Jurkat, Clone E6-1 (cell line): ENCODE measurements around the gene NOVA1. TPM values are rescaled to one million over a fixed set of nuclear protein-coding genes. Genes with fewer than 3 reads are reported as not detected.
A peak's percentile ranks its signal among the peaks of the same experiment; 100 is the strongest.
"Not testable (repeated sequence)": the region's sequence is repeated elsewhere in the genome, so short reads cannot be mapped to it uniquely, and the experiment has no call there.

Source experiments
- DNase-seq: peaks from one replicate; pipeline ENCODE4 v3.0.0-alpha.2; 2011; ENCODE audit warnings: low read depth, low spot score
- H3K4me3 ChIP-seq: 2 replicates; pipeline ENCODE4 v1.5.1; 2011; ENCODE audit warnings: mild to moderate bottlenecking, low read length, control low read depth, moderate library complexity
- polyA plus RNA-seq: library from polyadenylated mRNA; unstranded; fragments of >200 nt; gene quantifications from one replicate; pipeline ENCODE4 v1.2.1, GENCODE V29; 2012; ENCODE audit warnings: missing spikeins; ENCODE audit not compliant: insufficient read length, insufficient read depth

NOVA1 gene, protein sequence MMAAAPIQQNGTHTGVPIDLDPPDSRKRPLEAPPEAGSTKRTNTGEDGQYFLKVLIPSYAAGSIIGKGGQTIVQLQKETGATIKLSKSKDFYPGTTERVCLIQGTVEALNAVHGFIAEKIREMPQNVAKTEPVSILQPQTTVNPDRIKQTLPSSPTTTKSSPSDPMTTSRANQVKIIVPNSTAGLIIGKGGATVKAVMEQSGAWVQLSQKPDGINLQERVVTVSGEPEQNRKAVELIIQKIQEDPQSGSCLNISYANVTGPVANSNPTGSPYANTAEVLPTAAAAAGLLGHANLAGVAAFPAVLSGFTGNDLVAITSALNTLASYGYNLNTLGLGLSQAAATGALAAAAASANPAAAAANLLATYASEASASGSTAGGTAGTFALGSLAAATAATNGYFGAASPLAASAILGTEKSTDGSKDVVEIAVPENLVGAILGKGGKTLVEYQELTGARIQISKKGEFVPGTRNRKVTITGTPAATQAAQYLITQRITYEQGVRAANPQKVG
- 8.4 TPM for polyA plus RNA-seq

DNA sequence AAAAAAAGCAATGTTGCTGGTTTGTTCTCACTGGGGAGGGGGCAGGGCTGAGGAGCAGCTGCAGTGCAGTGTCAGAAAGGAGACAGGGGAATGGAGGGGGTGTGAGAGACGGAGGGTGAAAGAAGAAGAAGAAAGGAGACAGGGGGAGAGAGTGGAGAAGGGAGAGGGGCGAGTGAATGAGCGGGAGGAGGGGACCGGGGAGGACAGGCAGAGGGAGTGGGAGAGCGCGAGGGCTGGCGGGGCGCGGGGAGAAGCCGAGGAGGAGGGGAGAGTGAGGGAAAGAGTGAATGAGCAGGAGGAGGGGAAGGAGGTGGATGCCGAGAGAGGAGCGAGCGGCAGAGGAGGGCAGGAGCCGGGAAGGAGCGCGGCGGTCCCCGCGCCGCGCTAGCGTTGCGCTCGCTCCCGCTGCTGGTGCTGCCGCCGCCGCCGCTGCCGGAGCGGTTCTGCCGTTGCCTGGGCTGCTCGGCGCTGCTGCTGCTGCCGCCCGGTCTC is at the start of gene NOVA1:
TSS of gene NOVA1 (minus strand) at position 445 of the 492 bp plus-strand sequence. CDS start 597 bp downstream, outside the sequence.
- H3K4me3 ChIP-seq = peak within 1 kb of the TSS; percentile 66
- DNase-seq = no peak

DNA sequence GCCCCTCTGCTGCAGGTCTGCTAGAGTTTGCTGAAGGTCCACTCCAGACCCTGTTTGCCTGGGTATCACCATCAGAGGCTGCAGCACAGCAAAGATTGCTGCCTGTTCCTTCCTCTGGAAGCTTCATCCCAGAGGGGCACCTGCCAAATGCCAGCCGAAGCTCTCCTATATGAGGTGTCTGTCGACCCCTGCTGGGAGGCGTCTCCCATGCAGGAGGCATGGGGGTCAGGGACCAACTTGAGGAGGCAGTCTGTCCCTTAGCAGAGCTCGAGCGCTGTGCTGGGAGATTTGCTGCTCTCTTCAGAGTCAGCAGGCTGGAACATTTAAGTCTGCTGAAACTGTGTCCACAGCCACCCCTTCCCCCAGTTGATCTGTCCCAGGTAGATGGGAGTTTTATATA is 47.2 kb upstream of the NOVA1 start:
- not testable (repeated sequence) for H3K4me3 ChIP-seq, DNase-seq

DNA sequence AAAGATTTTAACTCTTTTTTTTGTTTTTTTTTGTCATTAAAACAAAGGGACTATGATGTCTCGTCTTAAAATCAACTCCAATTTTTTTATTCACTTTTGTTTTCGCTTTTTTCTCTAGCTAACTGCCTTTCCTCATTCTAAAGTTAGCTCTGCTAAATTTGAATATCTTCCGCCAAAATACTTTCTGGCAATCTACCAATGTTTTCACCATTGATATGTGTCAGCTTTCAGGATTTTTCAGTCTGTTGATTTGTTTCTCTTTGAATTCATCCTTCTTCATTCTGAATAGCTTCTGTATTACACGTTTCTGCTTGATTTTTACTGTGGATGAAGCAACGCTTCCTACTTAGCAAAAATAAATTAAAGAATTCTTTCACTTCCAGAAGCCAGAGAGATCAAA is 38.7 kb upstream of the NOVA1 start:
- DNase-seq = no peak
- no peak overlapping the region for H3K4me3 ChIP-seq

DNA sequence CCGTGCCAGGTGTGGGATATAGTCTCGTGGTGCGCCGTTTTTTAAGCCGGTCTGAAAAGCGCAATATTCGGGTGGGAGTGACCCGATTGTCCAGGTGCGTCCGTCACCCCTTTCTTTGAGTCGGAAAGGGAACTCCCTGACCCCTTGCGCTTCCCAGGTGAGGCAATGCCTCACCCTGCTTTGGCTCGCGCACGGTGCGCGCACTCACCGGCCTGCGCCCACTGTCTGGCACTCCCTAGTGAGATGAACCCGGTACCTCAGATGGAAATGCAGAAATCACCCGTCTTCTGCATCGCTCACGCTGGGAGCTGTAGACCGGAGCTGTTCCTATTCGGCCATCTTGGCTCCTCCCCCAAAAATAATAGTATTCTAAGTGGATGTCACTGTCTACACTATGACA is 37.1 kb upstream of the NOVA1 start:
- DNase-seq = not testable (repeated sequence)

DNA sequence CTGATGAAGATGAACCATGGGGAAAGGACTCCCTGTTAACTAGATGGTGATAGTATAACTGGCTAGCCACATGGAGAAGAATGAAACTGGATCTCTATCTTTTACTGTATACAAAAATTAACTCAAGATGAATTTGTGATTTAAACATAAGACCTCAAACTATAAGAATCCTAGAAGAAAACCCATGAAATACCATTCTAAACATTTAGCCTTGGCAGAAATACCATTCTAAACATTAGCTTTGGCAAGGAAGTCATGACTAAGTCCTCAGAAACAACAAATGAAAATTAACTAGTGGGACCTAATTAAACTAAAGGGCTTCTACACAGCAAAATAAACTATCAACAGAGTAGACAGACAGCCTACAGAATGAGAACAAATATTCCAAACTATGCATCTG is 28.4 kb upstream of the NOVA1 start:
- no peak for DNase-seq
- no peak overlapping the region for H3K4me3 ChIP-seq

More for the DNA sequence above, 37.1 kb upstream of the NOVA1 start:
- not testable (repeated sequence) for H3K4me3 ChIP-seq

DNA sequence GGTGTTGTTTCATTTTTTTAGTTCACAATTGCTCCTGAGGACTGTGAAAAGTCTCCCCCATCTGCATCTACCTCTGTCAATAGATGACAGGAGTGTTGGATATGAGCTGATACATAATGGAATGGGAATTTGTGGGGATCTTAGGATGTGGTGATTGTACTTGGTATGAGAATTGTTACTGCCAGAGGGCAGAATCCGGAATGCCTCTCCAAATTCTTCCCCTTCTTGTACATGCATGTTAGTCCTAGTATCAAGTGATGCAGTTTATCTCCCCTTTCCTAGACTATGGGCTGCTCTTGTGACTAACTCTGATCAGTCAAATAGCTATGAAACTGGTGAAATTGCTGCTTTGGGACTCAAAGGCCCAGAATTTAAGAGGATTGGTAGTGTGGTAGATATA is 24.8 kb upstream of the NOVA1 start:
- H3K4me3 ChIP-seq = no peak overlapping the region
- no peak for DNase-seq

DNA sequence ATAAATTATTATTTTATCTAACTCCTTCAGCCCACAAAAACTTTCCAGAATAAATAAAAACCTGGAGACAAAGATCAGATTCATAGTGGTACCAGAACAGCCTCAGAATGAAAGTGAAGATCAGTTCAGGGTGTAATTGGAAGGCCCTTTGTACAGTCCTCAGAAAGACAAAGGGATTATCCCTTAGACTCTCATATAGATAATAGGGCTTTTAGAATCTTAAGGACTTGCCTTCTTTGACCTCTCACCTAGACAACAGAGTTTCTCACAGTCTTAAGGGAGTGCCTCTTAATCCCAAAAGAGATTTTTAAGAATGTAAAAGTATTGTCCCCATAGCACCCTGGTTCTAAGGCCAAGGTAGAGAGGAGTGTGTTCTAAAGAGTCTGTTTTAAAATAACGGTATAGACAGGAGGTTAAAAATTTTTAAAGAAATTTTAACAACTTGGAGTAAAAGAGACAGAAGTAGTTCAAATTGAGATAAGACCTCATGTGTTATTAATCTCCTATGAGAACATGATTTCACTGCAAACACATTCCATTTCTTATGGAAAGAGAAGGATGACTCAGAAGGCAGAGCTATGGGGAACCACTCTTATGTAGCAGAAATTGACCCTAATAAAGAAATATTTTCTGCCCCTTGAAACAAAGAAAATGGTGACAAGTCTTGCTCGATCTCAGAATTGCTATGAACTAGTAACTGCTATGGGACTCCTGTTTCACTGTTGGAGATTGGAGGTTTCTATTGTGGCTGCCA is 24.2 kb upstream of the NOVA1 start:
- DNase-seq = no peak

DNA sequence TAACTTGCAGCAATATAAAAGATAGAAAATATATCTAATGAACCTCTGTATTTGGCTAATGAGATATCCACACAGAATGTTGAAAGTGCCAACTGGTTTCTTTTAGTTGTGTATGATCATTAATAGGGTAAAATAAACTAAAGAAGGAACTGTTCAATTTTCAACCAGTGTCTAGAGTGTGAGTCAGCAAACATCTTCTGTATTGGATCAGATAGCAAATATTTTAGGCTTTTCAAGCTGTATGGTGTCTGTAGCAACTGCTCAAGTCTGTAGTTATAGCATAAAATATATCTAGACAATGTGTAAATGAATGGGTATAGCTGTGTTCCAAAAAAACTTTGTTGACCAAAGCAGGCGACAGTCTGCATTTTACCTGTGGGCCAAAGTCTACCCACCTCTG is 23.5 kb upstream of the NOVA1 start:
- DNase-seq = no peak
- H3K4me3 ChIP-seq = no peak overlapping the region

More for the DNA sequence above, 24.2 kb upstream of the NOVA1 start:
- H3K4me3 ChIP-seq = no peak overlapping the region

DNA sequence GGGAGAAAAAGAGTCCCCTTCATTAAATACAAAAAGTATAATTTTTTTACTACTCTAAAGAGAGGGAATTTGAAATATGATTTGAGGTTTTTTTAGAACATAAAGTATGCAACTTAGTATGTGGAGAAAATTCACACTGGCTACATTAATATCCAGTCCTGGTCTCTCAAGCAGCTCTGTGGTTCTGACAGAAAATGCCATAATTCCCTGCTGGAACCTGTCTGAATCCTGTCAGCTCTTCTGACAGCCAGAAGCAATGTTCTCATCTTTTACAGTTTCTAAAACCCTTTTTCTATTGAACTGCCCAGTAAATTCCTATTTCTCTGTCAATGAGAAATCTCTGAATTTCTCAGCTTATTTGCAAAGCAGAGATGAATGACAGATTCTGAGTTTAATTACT is 13.4 kb upstream of the NOVA1 start:
- DNase-seq = no peak
- no peak overlapping the region for H3K4me3 ChIP-seq

DNA sequence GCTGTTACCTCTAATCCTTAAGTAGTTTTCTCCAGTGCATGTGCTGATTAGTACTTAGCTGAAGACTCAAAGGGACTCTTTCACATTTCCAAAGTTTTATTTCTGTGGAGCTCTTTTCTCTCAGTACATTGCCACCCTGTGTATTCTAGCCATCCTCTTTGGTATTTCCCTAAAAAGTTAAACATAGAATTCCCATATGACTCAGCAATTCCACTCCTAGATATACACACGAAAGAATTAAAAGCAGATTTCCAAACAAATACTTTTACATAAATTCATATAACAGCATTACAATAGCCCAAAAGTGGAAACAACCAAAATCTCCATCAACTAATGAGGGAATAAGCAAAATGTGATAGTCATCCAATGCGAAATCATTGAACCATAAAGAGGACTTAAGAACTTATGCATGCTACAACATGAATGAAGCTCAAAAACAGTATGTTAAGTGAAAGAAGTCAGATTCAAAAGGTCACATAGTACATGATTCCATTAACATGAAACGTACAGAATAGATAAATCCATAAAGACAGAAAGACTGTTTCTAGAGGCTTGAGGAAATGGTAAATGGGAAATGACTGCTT is 9.0 kb upstream of the NOVA1 start:
- DNase-seq = no peak
- no peak overlapping the region for H3K4me3 ChIP-seq

DNA sequence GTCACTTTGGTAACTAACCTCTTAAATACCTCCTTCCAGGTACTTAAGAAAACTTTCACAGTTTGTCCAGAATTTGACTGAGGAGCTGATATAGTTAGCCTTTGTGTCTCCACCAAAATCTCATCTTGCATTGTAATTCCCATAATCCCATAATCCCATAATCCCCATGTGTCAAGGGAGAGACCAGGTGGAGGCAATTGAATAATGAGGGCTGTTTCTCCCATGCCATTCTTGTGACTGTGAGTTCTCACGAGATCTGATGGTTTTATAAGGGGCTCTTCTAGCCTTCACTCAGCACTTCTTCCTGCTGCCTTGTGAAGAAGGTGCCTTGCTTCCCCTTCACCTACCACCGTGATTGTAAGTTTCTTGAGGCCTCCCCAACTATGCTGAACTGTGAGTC is 7.8 kb upstream of the NOVA1 start:
- H3K4me3 ChIP-seq = no peak overlapping the region
- no peak for DNase-seq

DNA sequence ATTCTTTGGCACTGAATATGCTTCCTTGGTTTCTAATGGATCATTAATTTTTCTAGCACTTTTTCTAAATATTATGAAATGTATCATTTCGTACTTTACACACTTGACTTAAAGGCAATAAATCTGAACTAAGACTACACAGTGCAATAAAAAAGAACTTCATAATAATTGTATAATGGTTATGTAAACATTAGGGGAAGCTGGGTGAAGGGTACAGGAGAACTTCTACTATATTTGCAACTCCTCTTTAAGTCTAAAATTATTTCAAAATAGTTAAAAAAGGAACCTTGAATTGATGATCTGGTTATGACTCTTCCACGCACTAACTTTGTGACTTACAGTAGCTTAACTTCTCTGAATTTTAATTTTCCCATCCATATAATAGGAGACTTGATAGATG is 5.1 kb upstream of the NOVA1 start:
- DNase-seq = no peak
- no peak overlapping the region for H3K4me3 ChIP-seq

DNA sequence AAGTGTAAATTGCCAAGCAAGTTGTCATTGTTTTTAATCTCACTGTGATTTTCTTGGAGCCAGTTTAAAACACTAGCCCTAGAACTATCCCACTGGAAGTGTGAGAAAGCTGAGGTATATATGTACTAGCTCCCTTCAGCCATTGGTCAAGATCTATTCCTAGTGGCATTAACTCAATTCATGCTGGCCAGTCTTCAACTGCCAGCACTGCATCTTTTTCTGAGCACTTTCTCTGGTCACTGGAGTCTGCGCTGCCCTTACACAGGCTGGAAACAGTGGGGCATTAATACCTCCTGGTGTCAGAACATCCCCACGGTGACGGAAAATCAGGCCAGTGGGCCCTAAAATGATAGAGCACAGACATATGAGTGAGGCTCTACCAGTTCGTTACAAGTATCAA is 4.0 kb upstream of the NOVA1 start:
- H3K4me3 ChIP-seq = no peak overlapping the region
- DNase-seq = no peak

DNA sequence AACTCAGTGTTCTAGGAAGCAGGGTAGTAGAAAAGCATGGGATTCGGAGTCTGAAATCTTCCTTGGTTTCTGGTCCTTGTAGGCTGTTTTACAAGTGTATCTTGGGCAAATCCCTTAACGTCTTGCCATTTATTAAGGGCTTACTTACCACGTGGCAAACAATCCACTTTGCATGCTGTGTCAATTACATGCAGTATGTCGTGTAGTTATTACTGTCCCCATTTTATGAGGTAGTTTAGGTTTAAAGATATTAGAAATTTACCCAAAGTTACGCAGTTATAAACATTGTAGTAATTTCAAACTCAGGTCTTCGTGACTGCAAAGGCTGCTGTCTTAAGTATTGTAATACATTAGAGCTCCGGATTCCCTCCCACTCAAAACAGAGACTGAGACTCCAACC is 1.5 kb upstream of the NOVA1 start:
- H3K4me3 ChIP-seq = no peak overlapping the region
- no peak for DNase-seq

DNA sequence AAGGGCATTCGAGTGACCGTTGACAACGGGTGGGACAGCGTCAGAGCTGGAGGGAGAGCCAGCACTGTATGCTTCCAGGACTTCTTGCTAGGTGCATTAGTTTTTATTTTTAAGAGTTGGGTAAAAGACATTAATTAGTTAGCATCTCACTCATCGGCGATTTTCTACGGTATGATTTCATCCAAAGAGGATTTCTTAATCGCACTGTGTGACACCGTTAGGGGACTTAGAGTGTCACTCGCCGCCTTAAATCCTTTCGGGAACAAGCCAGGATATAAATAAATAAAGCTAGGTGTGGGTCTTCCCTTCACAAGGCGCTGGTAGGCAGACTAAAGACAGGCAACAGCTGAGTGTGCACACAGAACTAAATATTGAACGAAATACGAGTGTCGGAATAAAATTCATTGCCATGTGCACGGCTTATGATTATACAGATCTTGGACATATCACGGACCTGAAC is 869 bp upstream of the NOVA1 start:
- DNase-seq = no peak
- peak overlapping the region; percentile 62 for H3K4me3 ChIP-seq

DNA sequence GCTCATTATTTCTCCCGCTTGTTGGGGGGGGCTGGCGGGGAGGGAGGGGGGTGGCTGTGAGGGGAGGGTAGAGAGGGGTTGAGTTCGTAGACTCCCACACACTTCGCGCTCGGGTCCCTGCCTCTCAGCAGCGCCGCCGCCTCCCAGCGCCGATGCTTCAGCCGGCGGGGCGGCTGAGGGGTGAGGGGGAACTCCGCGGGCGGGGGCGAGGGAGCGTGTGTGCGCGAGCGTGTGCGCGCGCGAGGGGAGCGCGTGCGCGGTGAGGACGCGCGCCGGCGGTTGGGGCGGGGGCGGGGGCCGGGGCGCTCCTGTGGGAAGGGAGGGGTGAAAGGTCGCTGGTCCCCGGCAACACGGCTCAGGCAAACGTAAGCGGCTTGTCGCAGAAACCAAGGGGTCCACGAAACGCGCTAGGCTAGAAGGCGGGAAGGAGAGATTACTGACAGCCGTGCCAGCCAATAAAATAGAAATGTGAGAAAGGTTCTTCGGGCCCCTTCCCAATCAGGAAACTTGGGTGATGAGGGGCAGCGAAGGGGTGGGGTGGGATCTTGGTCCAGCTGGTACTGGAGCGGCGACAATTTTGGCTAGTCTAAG is 343 bp upstream of the NOVA1 start:
- peak overlapping the region; percentile 66 for H3K4me3 ChIP-seq

DNA sequence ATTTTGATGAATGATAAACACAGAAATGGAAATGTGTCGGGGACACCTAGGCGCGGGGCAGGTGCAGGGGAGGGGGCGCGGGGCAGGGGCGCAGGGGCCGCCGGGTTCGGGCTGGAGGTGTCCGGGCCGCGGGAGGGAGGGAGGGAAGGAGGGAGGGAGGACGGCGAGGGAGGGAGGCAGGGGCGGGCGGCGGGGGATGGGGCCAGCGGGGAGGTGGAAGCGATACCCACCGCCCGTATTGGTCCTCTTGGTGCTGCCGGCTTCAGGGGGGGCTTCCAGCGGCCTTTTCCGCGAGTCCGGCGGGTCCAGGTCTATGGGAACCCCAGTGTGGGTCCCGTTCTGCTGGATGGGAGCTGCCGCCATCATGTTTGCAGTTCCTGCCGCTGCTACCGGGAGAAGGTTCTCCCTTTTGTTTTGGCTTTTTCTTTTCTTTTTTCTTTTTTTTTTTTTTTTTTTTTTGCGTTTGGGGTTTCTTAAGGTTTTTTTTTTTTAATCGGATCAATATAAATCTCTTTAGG is 703 bp downstream of the NOVA1 start:
- H3K4me3 ChIP-seq = peak overlapping the region; percentile 66
- DNase-seq = no peak

More for the DNA sequence above, 343 bp upstream of the NOVA1 start:
- DNase-seq = peak; percentile 95

DNA sequence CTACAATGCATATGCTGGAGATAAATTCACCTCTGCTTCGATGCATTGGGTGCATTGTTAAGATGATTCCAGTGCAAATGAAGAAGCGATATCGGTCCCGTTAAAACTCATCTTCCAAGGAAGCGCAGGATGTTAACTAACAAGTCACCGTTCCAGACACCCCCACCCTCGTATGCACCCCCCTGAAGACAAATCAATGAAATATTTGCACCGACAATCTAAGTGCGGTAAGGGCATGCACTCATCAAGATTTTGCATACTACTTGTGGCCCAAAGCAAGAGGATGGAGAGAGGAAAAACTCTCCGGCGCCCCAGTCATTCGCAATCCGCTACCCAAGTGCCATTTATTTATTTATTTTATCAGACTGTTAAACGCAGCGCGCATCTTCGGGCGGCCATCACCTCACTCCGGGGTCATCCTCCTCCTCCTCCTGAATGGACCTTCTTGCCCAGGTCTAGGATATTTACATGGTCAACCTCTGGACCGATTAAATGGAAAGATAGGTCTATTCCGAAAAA is 1.2 kb downstream of the NOVA1 start:
- no peak for DNase-seq
- peak overlapping the region; percentile 66 for H3K4me3 ChIP-seq
